Glutamatergic neuron (in vitro differentiated cells): ENCODE results near the gene REXO1. TPM values are rescaled to one million over a fixed set of nuclear protein-coding genes. Genes with fewer than 3 reads are reported as not detected.
A peak's percentile ranks its signal among the peaks of the same experiment; 100 is the strongest.

Experiments used
- DNase-seq: peaks from one replicate; pipeline ENCODE4 v3.0.0; 2022
- H3K27ac Mint-ChIP-seq: one replicate; pipeline ENCODE4 v1.8.0; 2020; ENCODE audit warnings: mild to moderate bottlenecking, mixed read lengths, inconsistent platforms; ENCODE audit not compliant: unreplicated experiment
- H3K27me3 Mint-ChIP-seq: one replicate; pipeline ENCODE4 v1.8.0; 2020; ENCODE audit warnings: mild to moderate bottlenecking, moderate library complexity, mixed read lengths, inconsistent platforms; ENCODE audit not compliant: unreplicated experiment
- H3K36me3 Mint-ChIP-seq: one replicate; pipeline ENCODE4 v1.8.0; 2020; ENCODE audit warnings: mild to moderate bottlenecking, mixed read lengths, inconsistent platforms; ENCODE audit not compliant: unreplicated experiment
- H3K4me1 Mint-ChIP-seq: one replicate; pipeline ENCODE4 v1.8.0; 2020; ENCODE audit warnings: mild to moderate bottlenecking, low read depth, mixed read lengths, inconsistent platforms; ENCODE audit not compliant: unreplicated experiment
- H3K4me3 Mint-ChIP-seq: one replicate; pipeline ENCODE4 v1.8.0; 2020; ENCODE audit warnings: mild to moderate bottlenecking, mixed read lengths, inconsistent platforms; ENCODE audit not compliant: unreplicated experiment
- H3K9me3 Mint-ChIP-seq: one replicate; pipeline ENCODE4 v1.8.0; 2020; ENCODE audit warnings: mild to moderate bottlenecking, moderate library complexity, mixed read lengths, inconsistent platforms; ENCODE audit not compliant: unreplicated experiment
- total RNA-seq: library from RNA; stranded (reverse); fragmentation: NEBNext Ultra II Directional; extraction: Animal tissue kit (Norgen Biotek cat#: 25700); gene quantifications from one replicate; pipeline ENCODE4 v1.2.1, GENCODE V29; 2021; ENCODE audit not compliant: unreplicated experiment
- TF ChIP-seq, protein P1 (sequence below): fragments of 200-600 bp; sonication (generic); IDR thresholded peaks from one replicate; pipeline ENCODE4 v1.5.0; 2021; ENCODE audit not compliant: partially characterized antibody, unreplicated experiment

REXO1 gene
- total RNA-seq, 1 donor from 2014 or later, result 65.7 TPM

DNA sequence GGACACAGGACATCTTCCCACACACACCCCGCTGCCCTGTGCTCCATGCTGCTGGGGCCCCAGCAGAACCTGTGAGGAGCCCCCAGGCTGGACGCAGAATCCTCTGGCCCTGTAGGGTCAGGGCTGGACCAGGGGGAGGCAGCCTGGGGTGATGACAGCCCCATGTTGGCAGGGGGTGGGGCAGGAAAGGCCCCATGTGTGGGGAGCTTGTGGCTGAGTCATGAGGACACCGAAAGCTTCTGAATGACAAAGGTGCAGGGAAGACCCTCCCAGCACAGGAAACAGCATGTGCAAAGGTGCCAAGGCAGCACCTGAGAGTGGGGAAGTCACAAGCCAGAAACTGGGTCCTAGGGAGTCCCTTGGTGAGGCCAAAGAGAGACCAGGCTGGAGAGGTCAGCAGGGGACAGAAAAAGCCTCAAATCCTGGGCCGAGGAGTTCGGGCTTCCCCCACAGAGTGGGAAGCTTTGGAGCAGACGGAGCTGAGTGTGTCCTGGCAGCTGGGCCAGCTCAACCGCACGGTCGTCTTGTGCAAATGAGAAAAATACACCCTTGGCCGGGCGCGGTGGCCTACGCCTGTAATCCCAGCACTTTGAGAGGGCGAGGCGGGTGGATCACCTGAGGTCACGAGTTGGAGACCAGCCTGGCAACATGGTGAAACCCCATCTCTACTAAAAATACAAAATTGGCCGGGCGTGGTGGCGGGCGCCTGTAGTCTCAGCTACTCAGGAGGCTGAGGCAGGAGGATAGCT, 53.7 kb downstream of the REXO1 start:
- H3K9me3 Mint-ChIP-seq, result no peaks in the 10 kb centered on the region
- DNase-seq, result peak; percentile 16
- no peaks in the 10 kb centered on the region for H3K36me3 Mint-ChIP-seq
- TF ChIP-seq, protein P1, sequence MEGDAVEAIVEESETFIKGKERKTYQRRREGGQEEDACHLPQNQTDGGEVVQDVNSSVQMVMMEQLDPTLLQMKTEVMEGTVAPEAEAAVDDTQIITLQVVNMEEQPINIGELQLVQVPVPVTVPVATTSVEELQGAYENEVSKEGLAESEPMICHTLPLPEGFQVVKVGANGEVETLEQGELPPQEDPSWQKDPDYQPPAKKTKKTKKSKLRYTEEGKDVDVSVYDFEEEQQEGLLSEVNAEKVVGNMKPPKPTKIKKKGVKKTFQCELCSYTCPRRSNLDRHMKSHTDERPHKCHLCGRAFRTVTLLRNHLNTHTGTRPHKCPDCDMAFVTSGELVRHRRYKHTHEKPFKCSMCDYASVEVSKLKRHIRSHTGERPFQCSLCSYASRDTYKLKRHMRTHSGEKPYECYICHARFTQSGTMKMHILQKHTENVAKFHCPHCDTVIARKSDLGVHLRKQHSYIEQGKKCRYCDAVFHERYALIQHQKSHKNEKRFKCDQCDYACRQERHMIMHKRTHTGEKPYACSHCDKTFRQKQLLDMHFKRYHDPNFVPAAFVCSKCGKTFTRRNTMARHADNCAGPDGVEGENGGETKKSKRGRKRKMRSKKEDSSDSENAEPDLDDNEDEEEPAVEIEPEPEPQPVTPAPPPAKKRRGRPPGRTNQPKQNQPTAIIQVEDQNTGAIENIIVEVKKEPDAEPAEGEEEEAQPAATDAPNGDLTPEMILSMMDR, result no peak
- H3K27me3 Mint-ChIP-seq, result peaks cover 15% of the 10 kb centered on the region
- H3K27ac Mint-ChIP-seq, result no peak overlapping the region
- no peak overlapping the region for H3K4me3 Mint-ChIP-seq
- H3K4me1 Mint-ChIP-seq, result peaks cover 3% of the 10 kb centered on the region

GRCh38 chr19:1791879-1792278, 56.4 kb downstream of the REXO1 start:
- Mint-ChIP-seq H3K27ac (no peak overlapping the region), H3K27me3 (peaks cover 19% of the 10 kb centered on the region), H3K36me3 (no peaks in the 10 kb centered on the region), H3K9me3 (no peaks in the 10 kb centered on the region), H3K4me3 (no peak overlapping the region), H3K4me1 (peaks cover 3% of the 10 kb centered on the region)
- DNase-seq, result no peak
- TF ChIP-seq, protein P1, result no peak

DNA sequence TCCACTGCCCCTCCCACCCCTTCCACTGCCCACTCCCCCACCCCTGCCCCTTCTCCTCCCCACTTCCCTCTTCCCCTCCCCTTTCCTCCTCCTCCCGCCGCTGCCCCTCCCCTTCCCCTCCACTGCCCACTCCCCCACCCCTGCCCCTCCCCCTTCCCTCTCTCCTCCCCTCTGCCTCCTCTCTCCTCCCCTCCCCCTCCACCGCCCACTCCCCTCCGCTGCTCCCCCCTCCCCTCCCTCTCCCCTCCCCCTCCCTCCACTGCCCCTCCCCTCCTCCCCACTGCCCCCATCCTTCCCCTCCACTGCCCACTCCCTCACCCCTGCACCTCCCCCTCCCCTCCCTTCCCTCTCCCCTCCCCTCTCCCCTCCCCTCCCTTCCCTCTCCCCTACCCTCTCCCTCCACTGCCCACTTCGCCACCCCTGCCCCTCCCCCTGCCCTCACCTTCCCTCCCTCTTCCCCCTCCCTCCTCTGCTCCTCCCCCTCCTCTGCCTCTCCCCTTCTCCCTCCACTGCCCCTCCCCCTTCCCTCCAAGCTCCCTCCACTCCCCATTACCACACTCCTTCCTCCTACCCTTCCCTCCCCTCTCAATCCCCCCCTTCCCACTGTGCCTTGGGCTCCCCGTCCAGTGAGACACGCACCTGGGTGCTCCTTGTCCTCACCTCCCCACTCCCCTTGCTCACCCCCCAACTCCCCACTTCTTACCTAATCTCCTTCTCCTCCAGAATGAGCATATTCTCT, 58.1 kb downstream of the REXO1 start:
- no peak for DNase-seq
- H3K36me3 Mint-ChIP-seq, result no peaks in the 10 kb centered on the region
- H3K4me3 Mint-ChIP-seq, result no peak overlapping the region
- no peaks in the 10 kb centered on the region for H3K4me1 Mint-ChIP-seq
- peaks cover 14% of the 10 kb centered on the region for H3K27me3 Mint-ChIP-seq
- no peak overlapping the region for H3K27ac Mint-ChIP-seq
- H3K9me3 Mint-ChIP-seq, result no peaks in the 10 kb centered on the region
- TF ChIP-seq, protein P1, result no peak

DNA sequence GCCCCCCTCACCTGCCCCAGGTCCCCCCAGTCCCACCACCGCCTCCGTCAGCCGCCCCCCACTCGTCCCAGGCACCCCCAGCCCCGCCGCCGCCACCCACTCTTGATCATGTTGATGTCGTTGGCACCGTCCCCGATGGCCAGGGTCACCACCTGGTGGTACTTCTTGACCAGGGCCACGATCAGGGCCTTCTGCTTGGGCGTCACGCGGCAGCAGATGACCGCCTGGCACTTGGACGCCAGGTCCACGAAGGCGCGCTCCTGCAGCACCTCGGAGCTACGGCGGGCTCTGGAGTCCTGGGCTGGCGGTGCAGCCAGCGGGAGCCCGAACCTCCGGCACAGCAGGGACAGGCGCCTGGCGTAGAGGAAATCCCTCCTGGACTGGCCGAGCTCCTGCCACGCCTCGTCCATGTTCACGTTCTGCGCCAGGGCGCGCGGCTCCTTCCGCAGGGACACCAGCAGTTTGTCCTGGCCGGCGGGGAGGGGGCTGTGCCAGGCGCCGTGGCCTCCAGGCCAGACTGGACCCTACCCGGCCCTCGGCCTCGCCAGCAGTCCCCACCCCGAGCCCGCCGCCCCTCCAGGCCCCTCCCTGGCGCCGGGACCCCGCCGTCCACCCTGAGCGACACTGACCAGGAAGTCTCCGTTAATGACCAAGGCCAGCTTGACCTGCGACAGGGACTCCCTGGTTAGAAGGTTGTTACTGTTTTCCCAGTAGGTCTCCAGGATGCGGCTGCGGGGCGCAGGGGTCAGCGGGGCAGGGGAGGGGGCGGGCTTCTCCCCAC, 58.8 kb downstream of the REXO1 start:
- Mint-ChIP-seq H3K27me3 (peaks cover 16% of the 10 kb centered on the region), H3K4me1 (no peaks in the 10 kb centered on the region)

More for the DNA sequence above, 58.8 kb downstream of the REXO1 start:
- DNase-seq, result no peak
- TF ChIP-seq, protein P1, result no peak
- no peak overlapping the region for H3K4me3 Mint-ChIP-seq
- no peaks in the 10 kb centered on the region for H3K9me3 Mint-ChIP-seq
- no peaks in the 10 kb centered on the region for H3K36me3 Mint-ChIP-seq
- no peak overlapping the region for H3K27ac Mint-ChIP-seq
